SK-N-SH (cell line): ENCODE data around the gene TCEAL4.

Experiments used
- CHD2 ChIP-seq: fragments of 150-350 bp; IDR thresholded peaks from 2 replicates; pipeline ENCODE4 v1.6.1; 2018; ENCODE audit warnings: low read length; ENCODE audit not compliant: partially characterized antibody
- EP300 ChIP-seq, 2 experiments: IDR thresholded peaks; 2 replicates each; pipeline versions ENCODE4 v1.4.0 to v1.6.1; 2012; ENCODE audit warnings: borderline replicate concordance in 1 of 2, low read depth in 1 of 2, low read length in 1 of 2
- EZH2phosphoT487 ChIP-seq: fragments of 200-600 bp; sonication (generic); IDR thresholded peaks from 2 replicates; pipeline ENCODE4 v1.6.1; 2017; ENCODE audit warnings: low read depth, mixed run types, mild to moderate bottlenecking, antibody characterized with exemption, moderate library complexity, borderline replicate concordance
- POLR2AphosphoS5 ChIP-seq: IDR thresholded peaks from 2 replicates; pipeline ENCODE4 v1.6.1; 2012; ENCODE audit warnings: low read depth, low read length
- RAD21 ChIP-seq: IDR thresholded peaks from 2 replicates; pipeline ENCODE4 v1.6.1; 2012; ENCODE audit warnings: mild to moderate bottlenecking, low read length
- SMC3 ChIP-seq: IDR thresholded peaks from 2 replicates; pipeline ENCODE4 v1.6.1; 2012; ENCODE audit warnings: low read depth, low read length, improper control_type of control experiment
- TAF1 ChIP-seq: IDR thresholded peaks from 2 replicates; pipeline ENCODE4 v1.6.1; 2012; ENCODE audit warnings: low read depth, mild to moderate bottlenecking, low read length, moderate library complexity, borderline replicate concordance
- TF ChIP-seq, protein P1 (sequence below): fragments of 150-350 bp; IDR thresholded peaks from 2 replicates; pipeline ENCODE4 v1.6.1; 2017; ENCODE audit warnings: antibody characterized with exemption, low read length, low read depth, borderline replicate concordance
- TF ChIP-seq, protein P2 (sequence below): fragments of 200-600 bp; sonication (generic); IDR thresholded peaks from 2 replicates; pipeline ENCODE4 v1.6.1; 2017; ENCODE audit warnings: antibody characterized with exemption, mild to moderate bottlenecking, moderate library complexity
- TF ChIP-seq, protein P3 (sequence below): IDR thresholded peaks from 2 replicates; pipeline ENCODE4; 2012
- TF ChIP-seq, protein P4 (sequence below): IDR thresholded peaks from 2 replicates; pipeline ENCODE4 v1.4.0; 2012; ENCODE audit warnings: low read depth
- TF ChIP-seq, protein P5 (sequence below): IDR thresholded peaks from 2 replicates; pipeline ENCODE4 v1.6.1; 2012; ENCODE audit warnings: mild to moderate bottlenecking, low read depth, low read length, moderate library complexity

DNA sequence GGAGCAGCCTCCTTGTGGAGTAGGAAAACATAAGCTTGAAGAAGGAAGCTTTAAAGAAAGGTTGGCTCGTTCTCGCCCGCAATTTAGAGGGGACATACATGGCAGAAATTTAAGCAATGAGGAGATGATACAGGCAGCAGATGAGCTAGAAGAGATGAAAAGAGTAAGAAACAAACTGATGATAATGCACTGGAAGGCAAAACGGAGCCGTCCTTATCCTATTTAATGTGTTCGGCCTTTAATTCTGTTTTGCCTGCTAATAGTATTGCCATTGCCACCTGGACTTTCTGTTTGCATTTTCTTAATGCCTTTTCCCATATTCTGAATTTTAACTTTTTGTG, 44.8 kb downstream of the TCEAL4 start:
- TF ChIP-seq EZH2phosphoT487, result no peak
- TF ChIP-seq, protein P1, sequence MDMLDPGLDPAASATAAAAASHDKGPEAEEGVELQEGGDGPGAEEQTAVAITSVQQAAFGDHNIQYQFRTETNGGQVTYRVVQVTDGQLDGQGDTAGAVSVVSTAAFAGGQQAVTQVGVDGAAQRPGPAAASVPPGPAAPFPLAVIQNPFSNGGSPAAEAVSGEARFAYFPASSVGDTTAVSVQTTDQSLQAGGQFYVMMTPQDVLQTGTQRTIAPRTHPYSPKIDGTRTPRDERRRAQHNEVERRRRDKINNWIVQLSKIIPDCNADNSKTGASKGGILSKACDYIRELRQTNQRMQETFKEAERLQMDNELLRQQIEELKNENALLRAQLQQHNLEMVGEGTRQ, result no peak
- TF ChIP-seq, protein P2, sequence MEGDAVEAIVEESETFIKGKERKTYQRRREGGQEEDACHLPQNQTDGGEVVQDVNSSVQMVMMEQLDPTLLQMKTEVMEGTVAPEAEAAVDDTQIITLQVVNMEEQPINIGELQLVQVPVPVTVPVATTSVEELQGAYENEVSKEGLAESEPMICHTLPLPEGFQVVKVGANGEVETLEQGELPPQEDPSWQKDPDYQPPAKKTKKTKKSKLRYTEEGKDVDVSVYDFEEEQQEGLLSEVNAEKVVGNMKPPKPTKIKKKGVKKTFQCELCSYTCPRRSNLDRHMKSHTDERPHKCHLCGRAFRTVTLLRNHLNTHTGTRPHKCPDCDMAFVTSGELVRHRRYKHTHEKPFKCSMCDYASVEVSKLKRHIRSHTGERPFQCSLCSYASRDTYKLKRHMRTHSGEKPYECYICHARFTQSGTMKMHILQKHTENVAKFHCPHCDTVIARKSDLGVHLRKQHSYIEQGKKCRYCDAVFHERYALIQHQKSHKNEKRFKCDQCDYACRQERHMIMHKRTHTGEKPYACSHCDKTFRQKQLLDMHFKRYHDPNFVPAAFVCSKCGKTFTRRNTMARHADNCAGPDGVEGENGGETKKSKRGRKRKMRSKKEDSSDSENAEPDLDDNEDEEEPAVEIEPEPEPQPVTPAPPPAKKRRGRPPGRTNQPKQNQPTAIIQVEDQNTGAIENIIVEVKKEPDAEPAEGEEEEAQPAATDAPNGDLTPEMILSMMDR, result no peak
- TF ChIP-seq, protein P3, sequence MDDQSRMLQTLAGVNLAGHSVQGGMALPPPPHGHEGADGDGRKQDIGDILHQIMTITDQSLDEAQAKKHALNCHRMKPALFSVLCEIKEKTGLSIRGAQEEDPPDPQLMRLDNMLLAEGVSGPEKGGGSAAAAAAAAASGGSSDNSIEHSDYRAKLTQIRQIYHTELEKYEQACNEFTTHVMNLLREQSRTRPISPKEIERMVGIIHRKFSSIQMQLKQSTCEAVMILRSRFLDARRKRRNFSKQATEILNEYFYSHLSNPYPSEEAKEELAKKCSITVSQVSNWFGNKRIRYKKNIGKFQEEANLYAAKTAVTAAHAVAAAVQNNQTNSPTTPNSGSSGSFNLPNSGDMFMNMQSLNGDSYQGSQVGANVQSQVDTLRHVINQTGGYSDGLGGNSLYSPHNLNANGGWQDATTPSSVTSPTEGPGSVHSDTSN, result no peak
- TF ChIP-seq, protein P4, sequence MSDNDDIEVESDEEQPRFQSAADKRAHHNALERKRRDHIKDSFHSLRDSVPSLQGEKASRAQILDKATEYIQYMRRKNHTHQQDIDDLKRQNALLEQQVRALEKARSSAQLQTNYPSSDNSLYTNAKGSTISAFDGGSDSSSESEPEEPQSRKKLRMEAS, result no peak
- TF ChIP-seq POLR2AphosphoS5, result no peak
- TF ChIP-seq, protein P5, sequence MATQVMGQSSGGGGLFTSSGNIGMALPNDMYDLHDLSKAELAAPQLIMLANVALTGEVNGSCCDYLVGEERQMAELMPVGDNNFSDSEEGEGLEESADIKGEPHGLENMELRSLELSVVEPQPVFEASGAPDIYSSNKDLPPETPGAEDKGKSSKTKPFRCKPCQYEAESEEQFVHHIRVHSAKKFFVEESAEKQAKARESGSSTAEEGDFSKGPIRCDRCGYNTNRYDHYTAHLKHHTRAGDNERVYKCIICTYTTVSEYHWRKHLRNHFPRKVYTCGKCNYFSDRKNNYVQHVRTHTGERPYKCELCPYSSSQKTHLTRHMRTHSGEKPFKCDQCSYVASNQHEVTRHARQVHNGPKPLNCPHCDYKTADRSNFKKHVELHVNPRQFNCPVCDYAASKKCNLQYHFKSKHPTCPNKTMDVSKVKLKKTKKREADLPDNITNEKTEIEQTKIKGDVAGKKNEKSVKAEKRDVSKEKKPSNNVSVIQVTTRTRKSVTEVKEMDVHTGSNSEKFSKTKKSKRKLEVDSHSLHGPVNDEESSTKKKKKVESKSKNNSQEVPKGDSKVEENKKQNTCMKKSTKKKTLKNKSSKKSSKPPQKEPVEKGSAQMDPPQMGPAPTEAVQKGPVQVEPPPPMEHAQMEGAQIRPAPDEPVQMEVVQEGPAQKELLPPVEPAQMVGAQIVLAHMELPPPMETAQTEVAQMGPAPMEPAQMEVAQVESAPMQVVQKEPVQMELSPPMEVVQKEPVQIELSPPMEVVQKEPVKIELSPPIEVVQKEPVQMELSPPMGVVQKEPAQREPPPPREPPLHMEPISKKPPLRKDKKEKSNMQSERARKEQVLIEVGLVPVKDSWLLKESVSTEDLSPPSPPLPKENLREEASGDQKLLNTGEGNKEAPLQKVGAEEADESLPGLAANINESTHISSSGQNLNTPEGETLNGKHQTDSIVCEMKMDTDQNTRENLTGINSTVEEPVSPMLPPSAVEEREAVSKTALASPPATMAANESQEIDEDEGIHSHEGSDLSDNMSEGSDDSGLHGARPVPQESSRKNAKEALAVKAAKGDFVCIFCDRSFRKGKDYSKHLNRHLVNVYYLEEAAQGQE, result no peak
- TF ChIP-seq TAF1, result no peak
- no peak for TF ChIP-seq SMC3
- TF ChIP-seq EP300 (IDR thresholded peaks at IDR 0.05; ENCODE audit: borderline replicate concordance in 1 of 2, low read depth in 1 of 2, low read length in 1 of 2), result no peak
- TF ChIP-seq CHD2, result no peak
- no peak for TF ChIP-seq RAD21
